HS-5 (cell line): ENCODE data around the gene MINDY4.

ENCODE experiments used
- DNase-seq: peaks from one replicate; pipeline ENCODE4 v3.0.0-alpha.2; 2012; ENCODE audit warnings: low read depth

MINDY4 gene

DNA sequence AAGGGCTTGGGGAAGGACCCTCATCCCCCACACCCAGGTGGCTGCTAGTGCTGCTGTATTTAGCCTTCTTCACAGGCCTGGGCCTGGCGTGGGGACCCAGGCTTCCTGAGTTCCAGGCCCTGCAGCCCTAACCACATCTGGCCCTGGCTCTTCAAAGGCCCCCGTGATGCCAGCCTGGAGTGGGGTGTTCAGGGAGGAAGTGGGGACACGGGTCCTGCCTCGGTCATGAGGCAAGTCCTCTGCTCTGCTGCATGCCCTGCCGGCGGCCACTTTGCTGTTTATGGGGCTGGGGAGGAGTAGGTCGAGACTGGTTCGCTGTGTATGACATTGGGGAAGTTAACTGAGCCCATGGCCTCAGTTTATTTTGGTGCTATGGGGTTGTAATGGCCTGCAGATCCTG lies 131.9 kb downstream of the MINDY4 start:
- no peak for DNase-seq

DNA sequence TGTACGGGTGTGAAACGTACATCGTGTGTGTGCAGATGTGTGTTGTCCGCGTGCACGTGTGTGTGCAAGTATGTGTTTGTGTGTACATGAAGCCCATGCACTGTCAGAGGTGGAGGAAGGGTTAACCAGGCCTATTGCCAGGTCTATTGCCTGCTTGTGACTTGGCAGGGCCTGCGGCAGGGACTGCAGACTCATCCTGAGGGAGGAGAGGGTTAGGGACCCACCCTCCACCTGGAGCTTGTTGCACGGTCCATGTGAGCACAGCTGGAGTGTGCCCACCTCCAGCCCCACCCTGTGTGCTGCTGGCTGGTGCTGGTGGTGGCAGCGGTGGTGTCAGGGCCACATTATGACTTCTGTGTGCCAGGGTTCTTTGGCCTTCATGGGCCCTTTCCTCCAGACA lies 133.3 kb downstream of the MINDY4 start:
- no peak for DNase-seq

DNA sequence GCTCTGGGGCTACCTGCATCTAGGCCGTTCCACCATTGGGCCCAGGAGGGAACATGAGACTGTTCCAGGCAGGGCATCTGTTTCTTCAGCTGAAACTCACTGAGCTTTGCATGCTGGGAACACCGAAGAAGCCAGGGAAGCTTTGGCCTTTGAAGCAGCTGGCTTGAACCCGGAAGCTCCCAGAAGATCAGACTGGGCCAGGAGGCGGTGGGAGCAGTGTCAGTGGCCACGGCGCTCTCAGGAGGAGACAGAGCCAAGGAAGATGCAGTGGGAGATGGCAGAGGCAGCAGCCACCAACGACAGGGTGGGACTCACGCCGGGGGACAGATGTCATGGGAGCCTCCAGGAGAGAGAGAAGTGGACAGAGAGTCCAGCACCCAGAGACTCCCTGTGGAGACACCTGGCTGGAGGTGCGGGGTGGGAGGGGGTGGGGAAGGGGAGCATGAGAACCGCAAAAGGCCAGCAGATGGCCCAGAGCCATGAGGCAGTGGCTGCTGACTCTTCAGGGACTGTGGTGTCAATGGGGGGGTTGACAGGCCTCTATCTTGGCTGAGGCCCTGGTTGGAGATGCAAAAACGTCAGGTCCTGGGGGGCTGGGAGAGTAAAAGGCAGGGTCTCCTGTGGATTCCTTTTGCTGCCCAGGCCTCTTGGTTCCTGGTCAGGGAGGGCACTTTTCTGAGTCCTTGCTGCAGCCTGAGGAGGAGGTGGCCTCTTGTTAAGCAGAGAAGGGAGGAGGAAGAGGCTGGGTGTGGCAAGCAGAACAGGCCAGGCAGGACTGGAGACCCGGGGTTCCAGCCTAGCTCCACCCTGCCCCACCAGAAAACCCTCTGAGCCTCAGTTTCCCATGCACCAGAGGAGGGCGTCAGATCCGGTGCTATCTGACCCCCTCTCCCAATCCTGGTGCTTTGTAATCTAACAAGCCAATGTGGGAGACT lies 134.1 kb downstream of the MINDY4 start:
- no peak for DNase-seq

DNA sequence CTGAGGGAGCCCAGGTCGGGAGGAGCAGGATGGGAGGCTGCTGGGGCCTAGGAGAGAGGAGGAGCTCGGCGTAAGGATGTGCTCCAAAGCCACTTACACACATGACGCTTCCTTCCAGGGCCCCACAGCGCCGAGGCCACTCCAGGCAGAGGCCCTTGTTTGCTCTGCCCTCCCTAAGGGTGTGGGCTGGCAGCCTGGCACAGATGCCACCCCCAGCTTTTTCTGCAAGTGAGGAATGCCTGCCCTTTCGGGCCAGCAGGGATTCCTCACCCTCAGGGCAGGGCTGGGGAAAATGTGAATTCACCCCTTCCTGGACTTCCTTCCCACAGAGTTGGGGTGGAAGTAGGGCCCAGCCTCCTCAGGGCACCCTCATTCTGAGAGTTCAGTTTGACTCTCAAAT lies 134.8 kb downstream of the MINDY4 start:
- no peak for DNase-seq

DNA sequence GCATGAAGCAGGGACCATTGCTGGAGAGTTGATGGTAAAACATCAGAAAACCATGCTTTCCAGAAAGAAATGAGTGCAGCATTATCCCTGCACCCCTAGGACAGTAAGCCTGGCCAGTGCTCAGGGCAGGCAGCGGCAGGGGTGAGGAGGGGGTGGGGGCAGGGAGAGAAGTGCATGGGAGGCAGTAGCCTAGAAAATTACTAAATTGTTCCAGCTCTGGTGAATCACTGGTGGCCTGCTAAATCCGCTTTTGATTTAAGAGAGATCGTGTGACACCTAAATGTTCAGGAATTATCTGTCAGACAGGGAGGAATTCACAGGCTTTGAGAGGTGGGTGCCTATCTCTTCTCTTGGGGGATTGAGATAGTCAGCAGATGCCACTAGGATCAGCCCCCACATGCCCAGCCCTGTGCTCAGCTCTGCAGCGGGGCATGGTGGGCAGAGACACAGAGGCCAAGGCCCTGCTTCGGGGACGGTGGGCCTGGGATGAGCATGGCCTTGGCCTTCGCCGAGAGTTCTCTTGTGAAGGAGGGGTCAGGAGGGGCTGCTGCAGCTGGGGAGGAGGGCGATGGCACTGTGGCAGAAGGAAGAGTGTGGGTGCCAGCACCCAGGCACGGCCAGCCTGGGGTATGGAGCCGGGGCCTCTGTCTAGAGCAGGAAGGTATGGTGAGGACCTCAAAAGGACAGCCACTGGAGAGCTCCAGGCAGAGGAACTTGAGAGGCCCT lies 135.5 kb downstream of the MINDY4 start:
- DNase-seq = no peak

DNA sequence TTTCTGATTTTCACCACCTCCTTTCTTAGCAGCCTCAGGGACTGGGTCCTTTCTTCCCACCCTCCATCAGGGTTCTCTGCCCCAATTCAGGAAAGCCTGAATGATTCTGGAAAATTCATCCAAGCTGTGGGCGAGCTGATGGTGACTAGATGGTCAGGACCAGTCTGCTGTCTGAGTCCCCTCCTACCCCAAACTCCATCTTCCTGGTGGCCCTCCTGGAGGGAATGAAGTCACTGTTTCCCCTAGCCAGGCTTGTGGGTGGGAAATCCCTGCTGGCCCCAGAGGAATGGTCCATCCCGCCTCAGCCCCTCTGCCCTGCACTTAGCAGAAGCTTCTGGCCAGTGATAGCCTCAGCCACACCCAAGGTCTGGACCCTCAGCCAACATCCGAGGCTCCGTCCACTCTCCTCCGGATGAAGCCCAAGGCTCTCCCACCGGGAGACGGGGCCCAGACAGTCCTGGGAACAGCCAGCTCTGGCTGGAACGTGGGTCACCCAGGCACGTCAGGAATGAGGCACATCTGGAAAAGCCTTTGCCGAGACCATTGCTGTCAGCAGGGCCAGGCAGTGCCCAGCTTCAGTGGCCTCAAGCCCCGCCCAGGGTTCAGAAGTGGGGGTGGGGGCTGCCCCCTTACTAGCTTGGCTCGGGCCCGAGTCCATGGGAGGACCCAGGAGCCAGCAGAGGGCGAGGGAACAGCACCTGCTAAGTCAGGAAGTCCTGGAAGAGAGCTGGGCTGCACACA lies 136.5 kb downstream of the MINDY4 start:
- no peak for DNase-seq

DNA sequence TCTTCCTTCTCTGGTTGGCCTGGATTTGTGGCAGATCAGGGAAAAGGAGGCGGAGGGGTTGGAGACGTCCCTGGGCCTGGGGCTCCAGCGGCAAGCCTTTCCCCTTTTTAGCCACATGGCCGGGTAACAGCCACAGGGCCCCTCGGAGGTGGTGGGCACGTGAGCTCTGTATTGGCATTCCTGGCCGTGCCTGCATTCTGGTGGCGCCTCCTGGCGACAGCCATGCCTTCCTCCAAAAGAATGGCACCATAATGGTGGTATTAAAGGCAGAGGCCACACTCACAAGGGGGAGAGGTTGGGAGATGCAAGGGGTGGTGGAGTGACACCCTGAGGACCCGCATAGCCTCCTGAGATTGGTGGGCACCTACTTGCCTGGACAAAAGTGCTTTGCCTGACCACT lies 137.5 kb downstream of the MINDY4 start:
- no peak for DNase-seq

DNA sequence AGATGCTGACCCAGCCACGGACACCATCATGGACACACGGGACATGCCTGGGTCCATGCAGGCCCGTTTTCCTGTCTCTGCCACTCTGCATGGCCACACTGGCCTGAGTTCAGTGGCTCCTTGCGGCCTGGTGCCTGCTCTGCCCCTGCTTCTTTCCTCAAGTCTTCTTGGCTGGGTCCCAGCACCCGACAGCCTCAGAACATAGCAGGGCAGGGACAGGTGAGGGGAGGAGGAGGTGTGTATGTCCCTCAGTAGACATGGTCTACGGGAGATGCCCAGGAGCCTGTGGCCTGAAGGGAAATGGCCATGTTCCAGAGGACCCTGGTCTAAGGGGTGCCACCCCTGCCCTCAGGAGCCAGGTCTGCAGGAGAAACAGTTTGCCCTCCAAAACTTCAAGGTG lies 138.2 kb downstream of the MINDY4 start:
- no peak for DNase-seq

DNA sequence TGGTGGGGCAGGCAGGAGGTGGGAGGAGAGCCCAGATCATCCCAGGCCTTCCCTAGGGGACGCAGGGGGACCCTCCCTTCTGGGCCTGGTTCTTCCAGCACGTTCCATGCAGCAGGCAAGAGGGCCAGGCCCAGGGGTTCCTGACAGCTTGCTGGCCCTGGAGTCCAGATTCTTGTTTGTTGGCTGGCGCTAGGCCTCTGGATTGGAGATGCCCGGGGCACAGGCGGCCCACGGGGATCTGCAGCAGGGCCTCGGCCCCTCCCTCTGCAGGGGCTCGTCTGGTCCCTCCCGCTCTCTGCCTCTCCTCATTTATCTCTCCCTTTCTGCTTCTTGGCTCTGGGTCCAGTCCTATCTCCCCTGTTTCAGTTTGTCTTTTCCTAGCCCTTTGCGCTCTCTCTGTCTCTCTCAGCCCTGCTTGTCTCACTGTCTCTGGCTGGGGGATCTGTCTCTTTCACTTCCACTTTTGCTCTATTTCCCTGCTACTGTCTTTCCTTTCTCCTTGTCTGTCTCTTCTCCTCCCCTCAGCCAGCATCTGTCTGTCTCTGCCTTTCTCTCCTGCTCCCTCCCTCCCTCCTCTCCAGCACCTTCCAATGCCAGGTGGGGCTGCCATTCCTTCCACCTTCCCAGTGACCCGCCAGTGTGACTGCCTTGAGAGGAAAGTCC lies 139.3 kb downstream of the MINDY4 start:
- no peak for DNase-seq

DNA sequence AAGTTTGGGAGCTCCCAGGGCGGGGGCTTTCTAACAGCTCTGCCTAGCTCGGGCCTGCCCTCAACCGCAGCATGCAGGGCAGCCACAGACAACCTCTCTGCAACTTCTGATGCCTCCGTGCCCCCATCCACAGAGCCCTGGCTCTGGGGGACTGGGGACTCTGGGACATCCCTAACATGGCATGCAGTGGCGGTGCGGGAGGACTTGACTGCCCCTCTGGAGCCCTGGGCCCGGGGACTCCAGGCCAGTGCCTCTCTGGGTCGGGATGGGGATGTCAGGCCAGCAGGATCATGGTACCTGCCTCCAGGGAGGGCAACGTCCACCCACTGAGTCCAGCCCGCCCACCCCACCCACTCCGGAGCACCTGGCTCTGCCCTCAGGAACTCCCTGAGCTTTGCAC lies 139.9 kb downstream of the MINDY4 start:
- no peak for DNase-seq

DNA sequence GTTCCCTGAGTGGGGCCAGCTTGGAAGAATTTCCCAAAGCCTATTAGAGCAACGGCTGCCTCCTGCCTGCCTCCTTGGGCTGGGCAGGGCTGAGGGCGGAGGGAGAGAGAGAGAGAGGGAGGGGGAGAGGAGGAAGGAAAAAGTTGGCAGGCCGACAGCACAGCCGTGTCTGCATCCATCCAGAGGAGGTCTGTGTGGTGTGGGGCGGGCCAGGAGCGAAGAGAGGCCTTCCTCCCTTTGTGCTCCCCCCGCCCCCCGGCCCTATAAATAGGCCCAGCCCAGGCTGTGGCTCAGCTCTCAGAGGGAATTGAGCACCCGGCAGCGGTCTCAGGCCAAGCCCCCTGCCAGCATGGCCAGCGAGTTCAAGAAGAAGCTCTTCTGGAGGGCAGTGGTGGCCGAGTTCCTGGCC lies 140.3 kb downstream of the MINDY4 start, which contains the start of gene AQP1:
AQP1 (plus strand) TSS at position 293 of the 409 bp plus-strand sequence; CDS start at position 350, 57 bp downstream.
- no peak for DNase-seq

DNA sequence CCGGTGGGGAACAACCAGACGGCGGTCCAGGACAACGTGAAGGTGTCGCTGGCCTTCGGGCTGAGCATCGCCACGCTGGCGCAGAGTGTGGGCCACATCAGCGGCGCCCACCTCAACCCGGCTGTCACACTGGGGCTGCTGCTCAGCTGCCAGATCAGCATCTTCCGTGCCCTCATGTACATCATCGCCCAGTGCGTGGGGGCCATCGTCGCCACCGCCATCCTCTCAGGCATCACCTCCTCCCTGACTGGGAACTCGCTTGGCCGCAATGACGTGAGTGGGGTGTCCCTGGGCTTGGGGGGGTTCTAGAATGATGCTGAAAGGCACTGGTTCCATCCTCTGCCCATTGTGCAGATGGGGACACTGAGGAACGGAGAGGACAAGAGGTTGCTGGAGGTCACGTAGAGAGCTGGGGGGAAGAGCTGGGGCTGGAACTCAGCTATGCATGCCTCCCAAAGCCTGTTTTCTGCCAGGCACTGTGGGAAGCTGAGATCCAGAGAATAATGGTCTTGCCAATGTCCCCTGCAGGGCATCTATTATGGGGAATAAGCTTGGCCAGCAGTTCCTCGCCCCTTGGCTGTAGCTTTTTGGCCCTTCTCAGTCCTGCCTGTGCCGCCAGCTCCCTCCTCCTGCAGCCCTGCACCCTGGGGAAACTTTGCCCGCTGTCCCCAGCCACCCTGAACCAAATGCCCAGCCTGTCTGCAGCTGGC lies 141.0 kb downstream of the MINDY4 start:
- DNase-seq = no peak

DNA sequence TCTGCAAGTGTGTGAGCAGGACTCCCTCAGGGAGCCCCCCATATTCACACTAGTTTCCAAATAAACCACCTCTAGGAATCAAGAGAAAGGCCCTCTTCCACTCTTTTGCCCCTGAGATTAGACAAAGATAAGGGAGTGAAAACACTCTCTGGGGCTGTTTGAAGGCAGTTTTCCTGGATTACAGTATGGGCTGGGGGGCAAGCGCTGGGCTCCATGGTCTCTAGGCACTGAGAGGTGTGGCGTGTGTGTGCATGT lies 141.4 kb downstream of the MINDY4 start:
- no peak for DNase-seq

DNA sequence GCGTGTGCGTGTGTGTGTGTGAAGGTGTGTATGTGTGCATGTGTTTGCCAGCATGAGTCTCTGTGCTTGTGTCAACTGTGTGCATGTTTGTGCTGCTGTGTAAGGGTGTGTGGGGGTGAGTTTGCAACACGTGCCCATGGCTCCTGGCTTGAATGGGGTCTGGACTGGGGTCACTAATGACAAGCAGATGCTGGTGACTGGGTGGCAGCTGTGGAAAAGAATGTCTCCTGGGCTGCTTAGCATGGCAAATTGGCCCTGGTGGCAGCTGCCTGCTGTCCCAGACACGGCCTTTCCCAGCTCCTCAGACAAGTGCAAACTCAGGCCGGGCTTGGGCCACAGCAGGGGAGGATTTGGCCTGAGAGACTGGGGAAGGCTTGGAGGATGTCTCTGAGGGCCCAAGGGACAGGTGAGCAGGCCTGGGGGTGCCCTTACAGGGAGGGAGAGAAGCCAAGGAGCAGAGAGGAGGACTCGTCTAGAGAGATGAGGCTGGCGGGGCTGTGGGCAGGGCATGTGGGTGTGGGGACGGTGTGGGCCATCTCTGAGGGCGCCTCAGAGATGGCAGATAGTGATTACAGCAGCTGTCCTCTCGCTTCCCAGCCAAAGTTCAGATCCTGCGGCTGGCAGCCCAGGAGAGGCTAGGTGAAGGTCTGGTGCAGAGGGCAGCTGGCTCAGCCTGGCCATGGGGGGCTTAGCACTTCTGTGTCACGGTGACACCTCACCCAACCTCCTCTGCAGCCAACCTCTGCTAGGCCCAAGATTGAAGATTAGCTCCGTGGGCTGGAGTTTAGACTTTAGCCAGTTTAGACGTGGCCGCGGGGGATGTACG lies 142.0 kb downstream of the MINDY4 start:
- no peak for DNase-seq

DNA sequence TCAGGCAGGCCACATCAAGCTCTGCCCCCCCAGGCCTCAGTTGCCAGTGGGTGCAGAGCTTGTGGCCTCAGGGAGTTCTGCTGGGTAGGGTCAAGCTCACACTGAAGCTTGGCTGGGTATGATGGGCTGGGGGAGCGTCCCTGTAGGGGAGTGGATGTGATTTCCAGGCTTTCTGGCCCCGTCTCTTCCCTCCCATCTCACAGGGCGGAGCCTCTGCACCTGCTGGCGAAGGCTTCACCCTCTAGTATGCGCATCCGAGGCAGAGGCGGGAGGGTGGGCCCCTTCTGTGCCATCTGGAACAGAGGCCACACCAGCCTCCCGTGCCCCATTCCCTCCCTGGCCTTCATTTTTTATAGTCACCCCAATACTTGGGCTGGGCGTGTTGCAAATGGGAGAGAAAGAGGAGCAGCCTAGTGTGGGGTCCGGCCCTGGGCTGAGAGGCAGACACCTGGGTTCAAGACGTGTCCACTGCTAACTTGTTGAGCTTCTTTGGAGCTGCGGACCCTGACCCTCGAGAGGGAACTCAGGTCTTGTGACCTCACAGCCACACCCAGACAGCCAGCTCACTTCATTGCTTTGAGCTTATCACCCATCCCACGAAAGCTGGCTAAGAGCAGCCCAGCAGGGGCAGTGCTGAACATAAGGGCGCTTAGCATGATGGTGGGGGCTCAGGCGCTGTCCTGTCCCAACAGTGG lies 142.8 kb downstream of the MINDY4 start:
- no peak for DNase-seq

DNA sequence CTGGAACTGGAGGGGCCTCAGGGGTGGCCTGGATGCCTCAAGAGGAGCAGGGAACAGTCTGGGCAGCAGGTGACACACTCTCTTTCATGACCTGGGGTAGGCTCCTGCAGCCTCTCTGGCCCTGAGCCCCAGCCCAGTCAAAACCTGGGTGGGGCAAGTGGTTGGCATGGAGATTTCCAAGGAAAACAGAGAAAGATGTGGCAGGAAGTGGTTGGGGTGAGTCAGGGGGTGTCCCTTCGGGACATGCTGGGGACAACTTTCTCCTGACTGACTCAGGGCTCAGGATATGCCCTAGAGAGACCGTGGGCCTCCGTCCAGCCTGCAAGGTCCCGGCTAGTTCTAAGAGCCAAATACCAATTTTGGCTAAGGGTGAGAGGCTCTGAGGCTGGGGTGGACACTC lies 143.4 kb downstream of the MINDY4 start:
- DNase-seq = peak; percentile 49

DNA sequence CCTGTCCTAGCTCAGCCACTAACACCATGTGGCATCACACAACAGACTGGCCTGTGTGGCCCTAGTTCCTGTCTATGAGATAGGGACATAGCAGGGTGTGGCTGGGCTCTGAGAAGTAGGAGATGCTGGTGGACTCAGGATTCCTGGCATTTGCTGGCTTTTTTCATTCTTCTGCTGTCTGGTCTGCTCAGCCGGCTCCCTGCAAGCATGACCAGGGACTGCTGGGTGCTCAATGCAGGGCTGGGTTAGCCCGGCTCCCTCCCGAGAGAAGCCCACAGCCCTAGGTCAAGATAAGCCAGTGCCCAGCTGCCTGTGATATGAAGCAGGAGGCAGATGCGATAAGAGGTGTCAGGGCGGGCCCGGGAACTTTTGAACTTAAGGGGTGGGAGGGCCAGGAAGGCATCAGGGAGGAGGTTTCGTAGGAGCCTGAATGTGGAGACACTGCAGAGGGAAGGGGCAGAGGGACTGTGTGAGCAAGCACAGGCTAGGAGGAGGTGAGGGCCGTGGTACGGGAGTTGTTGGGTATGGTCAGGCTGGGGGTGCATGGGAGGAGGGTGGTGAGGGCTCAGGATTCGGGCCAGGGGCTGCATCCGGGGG lies 143.9 kb downstream of the MINDY4 start:
- no peak for DNase-seq

DNA sequence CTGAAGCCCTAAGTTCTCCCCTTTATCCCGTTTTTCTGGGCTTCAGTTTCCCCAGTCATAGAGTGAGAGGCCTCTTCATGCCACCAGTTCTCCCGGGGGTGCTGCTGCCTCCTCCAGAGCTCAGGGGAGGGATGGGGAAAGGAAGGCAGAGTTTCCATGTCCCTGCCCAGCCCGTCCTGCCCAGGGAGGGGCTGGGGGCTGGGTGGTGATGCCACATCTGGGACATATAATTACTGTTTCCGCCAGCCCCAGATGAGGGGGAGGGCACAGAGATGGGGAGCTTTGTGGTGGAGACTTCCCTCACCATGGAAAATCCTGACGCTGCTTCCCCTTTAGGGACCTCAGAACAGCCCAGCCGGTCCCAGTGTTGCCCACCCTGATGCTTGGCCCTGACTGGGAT lies 144.5 kb downstream of the MINDY4 start:
- DNase-seq = no peak

DNA sequence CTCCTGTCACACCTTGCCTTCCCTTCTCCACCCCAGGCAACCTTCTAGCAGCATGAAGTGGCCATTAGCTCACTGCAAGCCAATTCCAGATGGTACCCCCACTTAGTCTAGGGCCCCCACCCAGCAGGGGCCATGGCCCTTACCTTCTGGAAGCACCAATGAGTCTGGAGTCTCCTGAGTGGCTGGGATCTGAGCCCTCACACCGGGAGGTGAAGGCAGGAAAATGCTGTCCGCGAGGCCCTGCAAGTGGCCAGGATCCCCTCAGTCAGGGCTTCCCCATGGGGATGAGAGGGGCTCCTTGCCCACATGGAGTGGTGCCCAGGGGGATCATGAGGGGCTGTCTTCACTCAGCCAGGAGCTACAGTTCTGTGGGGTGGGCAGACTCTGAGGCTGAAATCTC lies 145.0 kb downstream of the MINDY4 start:
- DNase-seq = no peak

DNA sequence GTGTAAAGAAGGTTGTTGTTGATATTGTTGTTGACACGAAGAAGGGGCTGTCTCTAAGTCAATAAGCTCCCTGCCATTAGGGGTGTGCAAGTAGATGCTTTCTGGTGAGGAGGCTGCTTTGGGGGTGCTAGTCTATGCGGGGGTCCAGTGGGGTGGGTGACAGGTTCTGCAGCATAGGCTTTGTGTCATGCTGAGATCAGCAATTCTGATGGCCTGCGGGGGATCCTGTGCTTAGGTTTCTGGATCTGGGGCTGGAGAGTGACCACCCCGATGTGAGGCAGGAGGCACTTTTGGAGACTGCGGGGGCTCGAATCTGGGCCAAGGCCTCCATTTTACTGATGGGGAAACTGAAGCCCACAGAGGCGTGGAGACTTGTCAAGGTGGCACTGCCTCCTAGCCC lies 145.6 kb downstream of the MINDY4 start:
- no peak for DNase-seq
